HEK293 (cell line): Measurements from ENCODE around the gene NCSTN.
A peak's percentile ranks its signal among the peaks of the same experiment; 100 is the strongest.

Source experiments
- CTCF ChIA-PET: fragments of 350-600 bp; formaldehyde crosslinking; extraction: SDS; loops from one replicate; lab custom pipeline; 2021; ENCODE audit warnings: antibody characterized with exemption; lab: Yijun Ruan, JAX
- POLR2A ChIA-PET: fragments of 300-600 bp; formaldehyde crosslinking; extraction: SDS; loops from one replicate; lab custom pipeline; 2020; ENCODE audit warnings: antibody characterized with exemption, inconsistent platforms; lab: Yijun Ruan, JAX
- H3K27ac ChIP-seq: fragments of 200-500 bp; sonication (Bioruptor generic); 2 replicates; pipeline ENCODE4 v1.5.1; 2014; ENCODE audit warnings: low read depth, low read length, control low read depth, inconsistent platforms; ENCODE audit errors: extremely low read depth
- H3K36me3 ChIP-seq, 2 experiments: fragments of 200-500 bp in 1 of 2; sonication (Bioruptor generic) in 1 of 2; 1 replicate in 1 of 2; 2 replicates in 1 of 2; pipeline ENCODE4 v1.5.1; 2014 to 2017; ENCODE audit warnings: inconsistent platforms in 2 of 2, low read length in 2 of 2; ENCODE audit not compliant: control insufficient read depth in 2 of 2, insufficient read depth in 1 of 2
- H3K4me1 ChIP-seq: fragments of 200-500 bp; sonication (Bioruptor generic); 2 replicates; pipeline ENCODE4 v1.5.1; 2014; ENCODE audit warnings: mild to moderate bottlenecking, low read length, inconsistent platforms; ENCODE audit not compliant: control insufficient read depth, insufficient read depth
- H3K4me3 ChIP-seq: 2 replicates; pipeline ENCODE4 v1.5.1; 2011; ENCODE audit warnings: low read depth, mild to moderate bottlenecking, control low read depth, low read length, moderate library complexity
- H3K9me3 ChIP-seq: fragments of 200-500 bp; sonication (Bioruptor generic); 2 replicates; pipeline ENCODE4 v1.5.1; 2014; ENCODE audit warnings: low read depth, low read length, inconsistent platforms; ENCODE audit not compliant: control insufficient read depth, insufficient read depth
- GLI4 ChIP-seq: fragments of 450-650 bp; formaldehyde crosslinking; IDR thresholded peaks from 2 replicates; pipeline ENCODE4 v1.5.1; 2016; ENCODE audit warnings: missing biosample characterization, missing genetic modification characterization
- KLF9 ChIP-seq: fragments of 450-650 bp; formaldehyde crosslinking; IDR thresholded peaks from 2 replicates; pipeline ENCODE4 v1.5.1; 2016; ENCODE audit warnings: missing biosample characterization, missing genetic modification characterization, low read depth
- ZNF354C ChIP-seq: fragments of 450-650 bp; formaldehyde crosslinking; IDR thresholded peaks from 2 replicates; pipeline ENCODE4 v1.5.1; 2016; ENCODE audit warnings: missing biosample characterization, missing genetic modification characterization, low read depth, borderline replicate concordance
- ZNF394 ChIP-seq: fragments of 450-650 bp; formaldehyde crosslinking; IDR thresholded peaks from 2 replicates; pipeline ENCODE4 v1.5.1; 2016; ENCODE audit warnings: missing biosample characterization, missing genetic modification characterization, mild to moderate bottlenecking, moderate library complexity, borderline replicate concordance
- ZNF473 ChIP-seq: fragments of 450-650 bp; formaldehyde crosslinking; IDR thresholded peaks from 2 replicates; pipeline ENCODE4 v1.5.1; 2017; ENCODE audit warnings: missing biosample characterization, missing genetic modification characterization
- ZNF596 ChIP-seq: fragments of 450-650 bp; IDR thresholded peaks from 2 replicates; pipeline ENCODE4 v1.5.0; 2018; ENCODE audit warnings: missing biosample characterization, mild to moderate bottlenecking, missing genetic modification characterization, moderate library complexity
- ZNF600 ChIP-seq: fragments of 450-650 bp; formaldehyde crosslinking; IDR thresholded peaks from 2 replicates; pipeline ENCODE4 v1.5.1; 2016; ENCODE audit warnings: missing biosample characterization, missing genetic modification characterization
- ZNF658 ChIP-seq: fragments of 450-650 bp; formaldehyde crosslinking; IDR thresholded peaks from 2 replicates; pipeline ENCODE4; 2016; ENCODE audit warnings: missing biosample characterization, missing genetic modification characterization
- TF ChIP-seq, protein P1 (sequence below): fragments of 450-650 bp; formaldehyde crosslinking; IDR thresholded peaks from 2 replicates; pipeline ENCODE4 v1.5.1; 2016; ENCODE audit warnings: missing biosample characterization, missing genetic modification characterization
- TF ChIP-seq, protein P2 (sequence below): fragments of 450-650 bp; formaldehyde crosslinking; IDR thresholded peaks from 2 replicates; pipeline ENCODE4 v1.5.1; 2017; ENCODE audit warnings: missing biosample characterization, missing genetic modification characterization

The NCSTN gene

DNA sequence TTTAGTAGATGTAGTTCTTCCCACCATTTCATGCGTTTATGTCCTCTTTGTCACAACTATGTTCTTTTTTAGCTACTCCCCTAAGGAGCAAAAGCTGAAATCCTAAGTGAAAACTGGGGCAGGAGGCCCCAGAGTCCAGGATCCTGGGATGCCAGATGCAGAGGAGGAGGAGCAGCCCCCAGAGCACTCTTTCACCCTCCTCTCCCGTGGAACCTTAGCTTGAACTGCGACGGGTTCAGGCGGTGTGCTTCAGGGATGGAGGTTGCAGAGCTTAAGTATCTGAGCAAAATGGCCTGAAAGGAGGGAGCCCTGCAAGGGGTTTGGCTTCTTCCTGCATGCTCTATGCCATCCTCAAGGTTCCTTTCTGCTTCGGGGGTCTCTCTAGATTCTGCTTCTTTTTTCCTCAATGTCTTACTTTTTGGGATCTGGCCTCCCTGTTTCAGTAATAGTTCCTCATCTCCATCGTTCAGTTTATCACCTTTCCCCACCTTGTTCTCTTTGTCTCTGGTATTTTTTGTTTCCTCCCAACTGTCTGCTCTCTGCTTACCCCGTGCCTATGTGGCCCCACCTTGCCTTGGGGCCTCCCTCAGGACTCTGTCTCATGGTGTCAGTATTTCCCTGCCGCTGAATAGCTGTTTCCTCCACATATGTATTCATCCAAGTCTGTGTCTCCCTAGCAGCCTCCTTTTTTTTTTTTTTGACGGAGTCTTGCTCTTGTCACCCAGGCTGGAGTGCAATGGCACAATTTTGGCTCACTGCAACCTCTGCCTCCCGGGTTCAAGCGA is 21.0 kb downstream of the NCSTN start:
- Histone ChIP-seq H3K9me3 (no peaks in the 10 kb centered on the region), H3K27ac (no peak overlapping the region), H3K4me1 (0 out of 2 replicates have a peak, but pooled peaks cover 2% of the 10 kb centered on the region), H3K4me3 (no peak overlapping the region), H3K36me3 (peaks cover 0 to 19% of the 10 kb centered on the region in 2 experiments; a peak in 1 of 3 replicates)
- POLR2A ChIA-PET = interaction anchor here (1.4 to 2.6 kb wide), 2 partner anchors 10 to 12 kb away, joined by 4 to 7 read pairs; no protein-coding TSS in a partner anchor
- no peak for TF ChIP-seq ZNF354C (tag by site-specific recombination)
- no peak for TF ChIP-seq ZNF596
- TF ChIP-seq ZNF473 (tag by site-specific recombination) = no peak
- TF ChIP-seq ZNF600 (tag by site-specific recombination) = no peak
- no peak for TF ChIP-seq GLI4 (tag by site-specific recombination)
- CTCF ChIA-PET = interaction anchor here (0.9 to 3.7 kb wide), 6 partner anchors 10 to 73 kb away, joined by 3 to 22 read pairs (median 6); no protein-coding TSS in a partner anchor

DNA sequence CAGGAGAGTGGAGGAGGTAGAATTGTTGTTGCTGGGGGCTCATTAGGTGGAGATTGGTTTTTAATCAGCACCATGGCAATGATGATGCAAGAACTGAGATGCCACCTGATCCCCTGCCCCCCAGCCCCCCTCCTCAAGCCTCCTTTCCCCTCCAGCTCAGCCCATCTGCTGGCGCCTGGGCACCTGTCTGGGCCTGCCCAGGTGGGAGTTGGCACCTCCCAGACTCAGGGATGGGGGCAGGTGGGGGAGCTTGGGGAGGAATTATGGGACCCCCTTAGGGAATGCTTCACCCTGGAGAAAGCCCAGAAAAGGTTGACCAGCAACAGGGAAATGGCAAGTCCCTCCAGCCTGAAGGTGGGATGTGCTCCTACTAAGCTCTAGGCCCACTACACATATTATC is 22.1 kb downstream of the NCSTN start:
- Histone ChIP-seq H3K27ac (no peak overlapping the region), H3K9me3 (no peaks in the 10 kb centered on the region), H3K36me3 (peaks cover 0 to 7% of the 10 kb centered on the region in 2 experiments; a peak in 1 of 3 replicates), H3K4me1 (0 out of 2 replicates have a peak, but pooled peaks cover 2% of the 10 kb centered on the region), H3K4me3 (no peak overlapping the region)
- ChIA-PET POLR2A (interaction anchor here (1.4 kb wide), 1 partner anchor 13 kb away, joined by 4 read pairs; no protein-coding TSS in a partner anchor), CTCF (interaction anchor here (1.2 to 1.5 kb wide), 3 partner anchors 9 to 11 kb away, joined by 3 to 6 read pairs (median 5); no protein-coding TSS in a partner anchor)
- TF ChIP-seq, protein P1, sequence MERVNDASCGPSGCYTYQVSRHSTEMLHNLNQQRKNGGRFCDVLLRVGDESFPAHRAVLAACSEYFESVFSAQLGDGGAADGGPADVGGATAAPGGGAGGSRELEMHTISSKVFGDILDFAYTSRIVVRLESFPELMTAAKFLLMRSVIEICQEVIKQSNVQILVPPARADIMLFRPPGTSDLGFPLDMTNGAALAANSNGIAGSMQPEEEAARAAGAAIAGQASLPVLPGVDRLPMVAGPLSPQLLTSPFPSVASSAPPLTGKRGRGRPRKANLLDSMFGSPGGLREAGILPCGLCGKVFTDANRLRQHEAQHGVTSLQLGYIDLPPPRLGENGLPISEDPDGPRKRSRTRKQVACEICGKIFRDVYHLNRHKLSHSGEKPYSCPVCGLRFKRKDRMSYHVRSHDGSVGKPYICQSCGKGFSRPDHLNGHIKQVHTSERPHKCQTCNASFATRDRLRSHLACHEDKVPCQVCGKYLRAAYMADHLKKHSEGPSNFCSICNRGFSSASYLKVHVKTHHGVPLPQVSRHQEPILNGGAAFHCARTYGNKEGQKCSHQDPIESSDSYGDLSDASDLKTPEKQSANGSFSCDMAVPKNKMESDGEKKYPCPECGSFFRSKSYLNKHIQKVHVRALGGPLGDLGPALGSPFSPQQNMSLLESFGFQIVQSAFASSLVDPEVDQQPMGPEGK = peak; percentile 46; the same call in 1 of the 2 replicates
- TF ChIP-seq, protein P2, sequence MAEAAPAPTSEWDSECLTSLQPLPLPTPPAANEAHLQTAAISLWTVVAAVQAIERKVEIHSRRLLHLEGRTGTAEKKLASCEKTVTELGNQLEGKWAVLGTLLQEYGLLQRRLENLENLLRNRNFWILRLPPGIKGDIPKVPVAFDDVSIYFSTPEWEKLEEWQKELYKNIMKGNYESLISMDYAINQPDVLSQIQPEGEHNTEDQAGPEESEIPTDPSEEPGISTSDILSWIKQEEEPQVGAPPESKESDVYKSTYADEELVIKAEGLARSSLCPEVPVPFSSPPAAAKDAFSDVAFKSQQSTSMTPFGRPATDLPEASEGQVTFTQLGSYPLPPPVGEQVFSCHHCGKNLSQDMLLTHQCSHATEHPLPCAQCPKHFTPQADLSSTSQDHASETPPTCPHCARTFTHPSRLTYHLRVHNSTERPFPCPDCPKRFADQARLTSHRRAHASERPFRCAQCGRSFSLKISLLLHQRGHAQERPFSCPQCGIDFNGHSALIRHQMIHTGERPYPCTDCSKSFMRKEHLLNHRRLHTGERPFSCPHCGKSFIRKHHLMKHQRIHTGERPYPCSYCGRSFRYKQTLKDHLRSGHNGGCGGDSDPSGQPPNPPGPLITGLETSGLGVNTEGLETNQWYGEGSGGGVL (tag by site-specific recombination) = peak; percentile 30; the same call in 1 of the 2 replicates
- TF ChIP-seq ZNF658 (tag by site-specific recombination) = no peak

DNA sequence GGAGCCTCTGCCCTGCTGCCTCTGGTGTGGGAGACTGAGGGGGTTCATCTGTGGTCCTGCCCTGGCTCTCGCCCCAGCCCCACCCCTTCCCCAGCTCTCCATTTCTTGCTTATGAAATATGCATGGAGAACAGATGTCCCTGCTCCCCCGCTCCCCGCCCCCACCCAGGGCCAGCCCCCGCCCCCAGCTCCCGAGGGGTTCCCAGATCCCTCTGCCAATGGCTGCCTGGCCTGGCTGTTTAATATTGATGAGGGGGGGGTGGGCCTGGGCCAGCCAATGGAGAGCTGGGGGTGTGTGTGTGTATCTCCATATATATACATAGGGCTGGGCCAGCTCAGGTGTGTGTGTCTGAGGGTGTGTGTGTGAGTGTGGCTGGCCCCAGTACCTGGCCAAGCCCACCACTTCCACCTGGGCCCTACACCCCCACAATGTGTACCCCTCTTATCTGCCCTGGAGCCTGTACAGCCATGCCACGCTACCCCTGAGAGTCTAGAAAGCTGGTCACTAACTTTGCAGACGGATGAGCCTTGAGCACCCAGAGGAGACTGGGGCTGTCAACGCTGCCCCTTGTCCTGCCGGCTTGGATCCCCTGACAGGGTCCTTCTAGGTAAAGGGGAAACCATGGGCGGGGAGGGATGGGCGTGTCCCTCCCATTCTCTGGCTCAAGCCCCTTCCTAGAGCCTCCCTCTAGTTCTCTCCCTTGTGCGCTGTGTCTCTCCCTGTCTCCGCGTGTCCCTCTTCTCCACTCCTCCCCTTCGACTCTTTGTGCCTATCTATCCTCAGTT is 23.7 kb downstream of the NCSTN start, which contains the start of gene NHLH1:
NHLH1 (plus strand) TSS at position 341 of the 785 bp plus-strand sequence. CDS start 3,661 bp downstream, outside the sequence.
- TF ChIP-seq KLF9 (tag by site-specific recombination) (0 out of 2 replicates have a peak, but pooled peaks have one; percentile 25), ZNF394 (tag by site-specific recombination) (no peak)
- TF ChIP-seq, all 188 proteins: peak for 1
- ChIA-PET CTCF (interaction anchor here (1.1 to 1.5 kb wide), 3 partner anchors 10 to 12 kb away, joined by 4 to 6 read pairs (median 6); no protein-coding TSS in a partner anchor), POLR2A (interaction anchor here (0.7 to 1.8 kb wide), 2 partner anchors 15 to 132 kb away, joined by 3 to 5 read pairs; no protein-coding TSS in a partner anchor)

More for the DNA sequence above, 23.7 kb downstream of the NCSTN start, which contains the start of gene NHLH1:
- Histone ChIP-seq H3K4me1 (0 out of 2 replicates have a peak, but pooled peaks cover 2% of the 10 kb centered on the region), H3K4me3 (no peak within 1 kb of the TSS), H3K27ac (no peak within 1 kb of the TSS), H3K9me3 (no peaks in the 10 kb centered on the region), H3K36me3 (no peaks in the 10 kb centered on the region)
